ENCODE data around the gene AKAP8L. TPM values are rescaled to one million over a fixed set of nuclear protein-coding genes. Genes with fewer than 3 reads are reported as not detected.

Gene AKAP8L
- total RNA-seq, 1 experiment from 2014 or later = 231 TPM

DNA sequence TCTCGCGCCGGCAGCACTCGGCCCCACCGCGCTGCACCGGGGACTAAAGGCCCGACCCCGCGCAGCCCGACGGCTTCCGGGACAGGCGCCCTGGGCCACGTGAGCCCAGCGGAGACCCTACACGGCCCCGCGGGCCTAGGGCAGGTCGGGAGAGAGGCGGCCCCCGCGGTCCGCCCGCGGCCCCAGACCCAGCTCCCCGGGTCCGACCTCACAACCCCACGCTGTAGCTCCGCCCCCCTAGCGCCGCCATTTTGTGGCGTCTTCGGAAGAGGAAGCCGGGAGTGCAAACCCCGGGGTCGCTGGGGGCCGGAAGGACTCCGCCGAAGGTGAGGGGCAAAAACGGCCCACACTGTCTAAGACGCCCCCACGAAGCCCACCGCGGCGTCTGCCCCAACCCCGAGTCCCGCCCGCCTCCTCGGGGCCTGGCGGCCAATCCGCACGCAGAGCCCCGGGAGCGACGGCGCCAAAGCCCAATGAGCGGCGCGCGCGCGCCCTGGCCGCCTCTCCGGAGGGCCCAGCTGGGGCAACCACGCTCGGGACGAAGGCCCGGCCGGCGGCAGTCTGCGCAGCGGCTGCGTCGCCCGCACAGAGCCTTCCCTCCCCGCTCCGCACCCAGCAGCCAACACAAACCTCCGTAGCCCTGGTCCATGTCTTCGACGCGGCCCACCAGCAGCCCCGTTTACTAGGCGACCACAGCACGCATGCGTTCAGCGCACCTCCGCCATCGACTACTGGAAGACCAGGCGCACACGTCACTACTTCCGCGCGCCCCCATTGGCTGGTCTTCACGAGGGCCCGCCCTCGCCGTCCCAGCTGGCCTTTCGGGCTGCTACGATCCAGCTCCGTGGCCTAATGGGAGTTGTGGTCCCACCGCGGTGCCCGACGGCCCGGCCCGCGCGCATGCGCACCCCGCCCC is 39.4 kb downstream of the AKAP8L start, which contains the start of gene AKAP8 (continued):
- TF ChIP-seq, protein P1, sequence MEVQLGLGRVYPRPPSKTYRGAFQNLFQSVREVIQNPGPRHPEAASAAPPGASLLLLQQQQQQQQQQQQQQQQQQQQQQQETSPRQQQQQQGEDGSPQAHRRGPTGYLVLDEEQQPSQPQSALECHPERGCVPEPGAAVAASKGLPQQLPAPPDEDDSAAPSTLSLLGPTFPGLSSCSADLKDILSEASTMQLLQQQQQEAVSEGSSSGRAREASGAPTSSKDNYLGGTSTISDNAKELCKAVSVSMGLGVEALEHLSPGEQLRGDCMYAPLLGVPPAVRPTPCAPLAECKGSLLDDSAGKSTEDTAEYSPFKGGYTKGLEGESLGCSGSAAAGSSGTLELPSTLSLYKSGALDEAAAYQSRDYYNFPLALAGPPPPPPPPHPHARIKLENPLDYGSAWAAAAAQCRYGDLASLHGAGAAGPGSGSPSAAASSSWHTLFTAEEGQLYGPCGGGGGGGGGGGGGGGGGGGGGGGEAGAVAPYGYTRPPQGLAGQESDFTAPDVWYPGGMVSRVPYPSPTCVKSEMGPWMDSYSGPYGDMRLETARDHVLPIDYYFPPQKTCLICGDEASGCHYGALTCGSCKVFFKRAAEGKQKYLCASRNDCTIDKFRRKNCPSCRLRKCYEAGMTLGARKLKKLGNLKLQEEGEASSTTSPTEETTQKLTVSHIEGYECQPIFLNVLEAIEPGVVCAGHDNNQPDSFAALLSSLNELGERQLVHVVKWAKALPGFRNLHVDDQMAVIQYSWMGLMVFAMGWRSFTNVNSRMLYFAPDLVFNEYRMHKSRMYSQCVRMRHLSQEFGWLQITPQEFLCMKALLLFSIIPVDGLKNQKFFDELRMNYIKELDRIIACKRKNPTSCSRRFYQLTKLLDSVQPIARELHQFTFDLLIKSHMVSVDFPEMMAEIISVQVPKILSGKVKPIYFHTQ (CRISPR knock-in tag; IDR thresholded peaks at IDR 0.05) = peak; percentile 90; the same call in 1 of the 2 replicates
- TF ChIP-seq FOXP1 (CRISPR knock-in tag; IDR thresholded peaks at IDR 0.05; ENCODE audit: borderline replicate concordance) (peak; percentile 9; the same call in 1 of the 2 replicates), RORB (CRISPR knock-in tag; IDR thresholded peaks at IDR 0.05) (no peak), NR3C1 (CRISPR knock-in tag; conservative IDR thresholded peaks at IDR 0.05; ENCODE audit: low read depth) (no peak), ZBTB43 (CRISPR knock-in tag; IDR thresholded peaks at IDR 0.05) (no peak), FOXJ3 (CRISPR knock-in tag; IDR thresholded peaks at IDR 0.05; ENCODE audit: borderline replicate concordance) (no peak), FOXP4 (CRISPR knock-in tag; IDR thresholded peaks at IDR 0.05) (peak; percentile 80), ELF4 (CRISPR knock-in tag; IDR thresholded peaks at IDR 0.05; ENCODE audit: low read depth) (no peak), ZBTB21 (CRISPR knock-in tag; IDR thresholded peaks at IDR 0.05; ENCODE audit: borderline replicate concordance) (no peak), ZNF671 (CRISPR knock-in tag; IDR thresholded peaks at IDR 0.05) (peak; percentile 82), ZNF317 (CRISPR knock-in tag; IDR thresholded peaks at IDR 0.05; ENCODE audit: borderline replicate concordance, low read depth) (peak; percentile 11; the same call in 1 of the 2 replicates), PREB (CRISPR knock-in tag; IDR thresholded peaks at IDR 0.05; ENCODE audit: borderline replicate concordance) (no peak), ESRRA (CRISPR knock-in tag; IDR thresholded peaks at IDR 0.05; ENCODE audit: borderline replicate concordance) (0 out of 2 replicates have a peak, but pooled peaks have one; percentile 30), ZNF512 (CRISPR knock-in tag; IDR thresholded peaks at IDR 0.05; ENCODE audit: borderline replicate concordance) (no peak), ZNF423 (CRISPR knock-in tag; IDR thresholded peaks at IDR 0.05) (no peak), HMGA2 (CRISPR knock-in tag; IDR thresholded peaks at IDR 0.05) (no peak), NFATC4 (CRISPR knock-in tag; IDR thresholded peaks at IDR 0.05) (peak; percentile 91), ZNF263 (CRISPR knock-in tag; IDR thresholded peaks at IDR 0.05; ENCODE audit: low read depth) (0 out of 2 replicates have a peak, but pooled peaks have one; percentile 23), IRF2 (CRISPR knock-in tag; IDR thresholded peaks at IDR 0.05; ENCODE audit: borderline replicate concordance, low read depth) (peak; percentile 23; the same call in 1 of the 2 replicates)
- TF ChIP-seq, protein P2, sequence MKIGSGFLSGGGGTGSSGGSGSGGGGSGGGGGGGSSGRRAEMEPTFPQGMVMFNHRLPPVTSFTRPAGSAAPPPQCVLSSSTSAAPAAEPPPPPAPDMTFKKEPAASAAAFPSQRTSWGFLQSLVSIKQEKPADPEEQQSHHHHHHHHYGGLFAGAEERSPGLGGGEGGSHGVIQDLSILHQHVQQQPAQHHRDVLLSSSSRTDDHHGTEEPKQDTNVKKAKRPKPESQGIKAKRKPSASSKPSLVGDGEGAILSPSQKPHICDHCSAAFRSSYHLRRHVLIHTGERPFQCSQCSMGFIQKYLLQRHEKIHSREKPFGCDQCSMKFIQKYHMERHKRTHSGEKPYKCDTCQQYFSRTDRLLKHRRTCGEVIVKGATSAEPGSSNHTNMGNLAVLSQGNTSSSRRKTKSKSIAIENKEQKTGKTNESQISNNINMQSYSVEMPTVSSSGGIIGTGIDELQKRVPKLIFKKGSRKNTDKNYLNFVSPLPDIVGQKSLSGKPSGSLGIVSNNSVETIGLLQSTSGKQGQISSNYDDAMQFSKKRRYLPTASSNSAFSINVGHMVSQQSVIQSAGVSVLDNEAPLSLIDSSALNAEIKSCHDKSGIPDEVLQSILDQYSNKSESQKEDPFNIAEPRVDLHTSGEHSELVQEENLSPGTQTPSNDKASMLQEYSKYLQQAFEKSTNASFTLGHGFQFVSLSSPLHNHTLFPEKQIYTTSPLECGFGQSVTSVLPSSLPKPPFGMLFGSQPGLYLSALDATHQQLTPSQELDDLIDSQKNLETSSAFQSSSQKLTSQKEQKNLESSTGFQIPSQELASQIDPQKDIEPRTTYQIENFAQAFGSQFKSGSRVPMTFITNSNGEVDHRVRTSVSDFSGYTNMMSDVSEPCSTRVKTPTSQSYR (CRISPR knock-in tag; IDR thresholded peaks at IDR 0.05) = no peak
- TF ChIP-seq, protein P3, sequence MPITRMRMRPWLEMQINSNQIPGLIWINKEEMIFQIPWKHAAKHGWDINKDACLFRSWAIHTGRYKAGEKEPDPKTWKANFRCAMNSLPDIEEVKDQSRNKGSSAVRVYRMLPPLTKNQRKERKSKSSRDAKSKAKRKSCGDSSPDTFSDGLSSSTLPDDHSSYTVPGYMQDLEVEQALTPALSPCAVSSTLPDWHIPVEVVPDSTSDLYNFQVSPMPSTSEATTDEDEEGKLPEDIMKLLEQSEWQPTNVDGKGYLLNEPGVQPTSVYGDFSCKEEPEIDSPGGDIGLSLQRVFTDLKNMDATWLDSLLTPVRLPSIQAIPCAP (CRISPR knock-in tag; IDR thresholded peaks at IDR 0.05) = no peak; the same call in 1 of the 2 replicates
- TF ChIP-seq, protein P4, sequence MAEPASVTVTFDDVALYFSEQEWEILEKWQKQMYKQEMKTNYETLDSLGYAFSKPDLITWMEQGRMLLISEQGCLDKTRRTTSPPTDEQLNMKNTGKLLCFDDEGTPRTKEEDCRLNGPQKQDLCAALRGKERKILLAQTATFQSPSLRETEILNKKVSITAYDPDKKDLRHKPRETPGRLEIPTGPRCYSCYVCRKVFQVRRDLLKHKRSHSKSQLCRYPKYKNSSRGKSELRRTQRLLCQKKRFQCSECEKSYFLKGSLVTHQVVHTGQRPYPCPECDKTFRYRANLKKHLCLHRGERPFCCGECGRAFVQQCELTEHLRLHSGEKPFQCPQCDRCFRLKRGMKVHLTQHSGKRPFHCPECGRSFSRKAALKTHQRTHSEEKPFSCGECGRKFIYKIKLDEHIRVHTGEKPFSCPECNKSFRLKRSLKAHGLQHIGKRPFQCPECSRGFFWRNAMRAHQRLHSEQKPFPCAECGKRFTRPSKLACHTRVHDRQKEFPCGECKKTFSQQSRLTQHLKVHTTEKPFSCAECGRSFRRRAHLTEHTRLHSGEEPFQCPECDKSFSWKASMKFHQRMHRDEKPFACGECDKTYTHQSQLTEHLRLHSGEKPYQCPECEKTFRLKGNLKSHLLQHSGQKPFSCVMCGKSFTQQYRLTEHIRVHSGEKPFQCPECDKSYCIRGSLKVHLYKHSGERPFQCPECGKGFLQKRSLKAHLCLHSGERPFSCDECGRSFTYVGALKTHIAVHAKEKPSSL (CRISPR knock-in tag; conservative IDR thresholded peaks at IDR 0.05) = no peak
